H1 (cell line): ENCODE data around the gene ACTR8. TPM values are rescaled to one million over a fixed set of nuclear protein-coding genes. Genes with fewer than 3 reads are reported as not detected.
A peak's percentile ranks its signal among the peaks of the same experiment; 100 is the strongest.

Source experiments
- CTCF ChIA-PET: fragments of 300-600 bp; sonication (Branson Sonifier 250); formaldehyde crosslinking; loops from one replicate; lab custom pipeline; 2021; ENCODE audit not compliant: partially characterized antibody; lab: Charles Lee
- POLR2A ChIA-PET: fragments of 300-600 bp; sonication (Branson Sonifier 250); formaldehyde crosslinking; loops from one replicate; lab custom pipeline; 2021; ENCODE audit warnings: inconsistent platforms; ENCODE audit not compliant: partially characterized antibody; lab: Charles Lee
- DNase-seq, 2 experiments: peaks; one replicate each; pipeline versions ENCODE4 v3.0.0 to v3.0.0-alpha.2; 2010 to 2022; ENCODE audit warnings: low spot score in 2 of 2, low read depth in 1 of 2, mixed read lengths in 1 of 2
- FAIRE-seq: peaks from 2 replicates; lab custom pipeline; 2011; peaks lifted over from hg19 to GRCh38; lab: Jason Lieb, UNC
- H2AFZ ChIP-seq: 2 replicates; pipeline ENCODE4 v1.8.1; 2012; ENCODE audit warnings: low read length, inconsistent platforms
- H2AK5ac ChIP-seq: 2 replicates; pipeline ENCODE4 v1.6.1; 2013; ENCODE audit warnings: low read depth, low read length
- H2BK120ac ChIP-seq: replicated peaks from 2 replicates; pipeline ENCODE3; 2013; ENCODE audit warnings: low read depth, low read length, inconsistent platforms
- H2BK12ac ChIP-seq: 2 replicates; pipeline ENCODE4 v1.6.1; 2013; ENCODE audit warnings: low read depth, low read length
- H2BK15ac ChIP-seq: 2 replicates; pipeline ENCODE4 v1.6.1; 2013; ENCODE audit warnings: low read length
- H2BK20ac ChIP-seq: 2 replicates; pipeline ENCODE4 v1.6.1; 2013; ENCODE audit warnings: low read length
- H2BK5ac ChIP-seq: 2 replicates; pipeline ENCODE4 v1.6.1; 2013; ENCODE audit warnings: low read depth, low read length
- H3K14ac ChIP-seq: 2 replicates; pipeline ENCODE4 v1.6.1; 2013; ENCODE audit warnings: inconsistent platforms; ENCODE audit not compliant: insufficient read length
- H3K18ac ChIP-seq: 2 replicates; pipeline ENCODE4 v1.6.1; 2013; ENCODE audit warnings: low read length; ENCODE audit errors: extremely low read depth
- H3K23ac ChIP-seq: 2 replicates; pipeline ENCODE4 v1.6.1; 2013; ENCODE audit warnings: inconsistent platforms; ENCODE audit not compliant: insufficient read length
- H3K23me2 ChIP-seq: 2 replicates; pipeline ENCODE4 v1.6.1; 2013; ENCODE audit warnings: low read depth, low read length
- H3K27ac ChIP-seq: 2 replicates; pipeline ENCODE4 v1.6.1; 2011; ENCODE audit warnings: low read depth, low read length, inconsistent platforms
- H3K27me3 ChIP-seq, 4 experiments: replicated peaks in 1 of 4; 1 replicate in 1 of 4; 2 replicates in 3 of 4; pipeline versions ENCODE4 v1.6.1 to v1.8.1; 2011 to 2013; ENCODE audit warnings: low read length in 3 of 4, mild to moderate bottlenecking in 3 of 4, inconsistent platforms in 2 of 4, mixed read lengths in 2 of 4, moderate library complexity in 1 of 4; ENCODE audit not compliant: control insufficient read depth in 3 of 4, insufficient read depth in 3 of 4; ENCODE audit errors: extremely low read depth in 1 of 4
- H3K36me3 ChIP-seq, 4 experiments: 2 replicates each; pipeline versions ENCODE4 v1.6.1 to v1.8.1; 2011 to 2013; ENCODE audit warnings: mild to moderate bottlenecking in 4 of 4, low read length in 3 of 4, moderate library complexity in 2 of 4, control low read depth in 1 of 4, inconsistent platforms in 1 of 4; ENCODE audit not compliant: insufficient read depth in 4 of 4, control insufficient read depth in 2 of 4
- H3K4ac ChIP-seq: replicated peaks from 2 replicates; pipeline ENCODE3; 2013; ENCODE audit warnings: low read length, low read depth, mixed read lengths, inconsistent platforms; ENCODE audit not compliant: insufficient read length
- H3K4me1 ChIP-seq, 4 experiments: replicated peaks in 1 of 4; 1 replicate in 1 of 4; 2 replicates in 3 of 4; pipeline versions ENCODE4 v1.6.1 to v1.8.1; 2011 to 2013; ENCODE audit warnings: low read length in 3 of 4, inconsistent platforms in 2 of 4, mixed read lengths in 1 of 4; ENCODE audit not compliant: insufficient read depth in 4 of 4, control insufficient read depth in 3 of 4
- H3K4me2 ChIP-seq, 2 experiments: 2 replicates each; pipeline versions ENCODE4 v1.6.1 to v1.8.1; 2011 to 2013; ENCODE audit warnings: low read depth in 2 of 2, low read length in 2 of 2, control low read depth in 1 of 2, inconsistent platforms in 1 of 2, mild to moderate bottlenecking in 1 of 2; ENCODE audit not compliant: insufficient read depth in 1 of 2
- H3K4me3 ChIP-seq, 4 experiments: fragments of 200-600, 300-600 bp in 1 of 4; sonication (generic), shearing (Covaris generic), sonication (Bioruptor Twin) in 1 of 4; 2 replicates each; pipeline versions ENCODE4 v1.5.1 to v1.8.1; 2011 to 2016; ENCODE audit warnings: low read length in 4 of 4, low read depth in 3 of 4, control low read depth in 2 of 4, inconsistent platforms in 2 of 4, mild to moderate bottlenecking in 2 of 4, mixed read lengths in 1 of 4, moderate library complexity in 1 of 4; ENCODE audit not compliant: insufficient read depth in 2 of 4; ENCODE audit errors: extremely low read depth in 1 of 4
- H3K56ac ChIP-seq: replicated peaks from 2 replicates; pipeline ENCODE3; 2013; ENCODE audit warnings: low read depth, mild to moderate bottlenecking, mixed read lengths, low read length, inconsistent platforms; ENCODE audit not compliant: insufficient read length
- H3K79me1 ChIP-seq: 2 replicates; pipeline ENCODE4 v1.6.1; 2013; ENCODE audit warnings: low read depth, low read length, control low read depth
- H3K79me2 ChIP-seq, 2 experiments: 2 replicates each; pipeline versions ENCODE4 v1.6.1 to v1.8.1; 2012 to 2013; ENCODE audit warnings: low read length in 2 of 2, mild to moderate bottlenecking in 2 of 2, inconsistent platforms in 1 of 2; ENCODE audit not compliant: insufficient read depth in 2 of 2, control insufficient read depth in 1 of 2
- H3K9ac ChIP-seq, 4 experiments: replicated peaks in 1 of 4; 1 replicate in 1 of 4; 2 replicates in 3 of 4; pipeline versions ENCODE4 v1.6.1 to v1.8.1; 2011 to 2013; ENCODE audit warnings: low read depth in 3 of 4, low read length in 3 of 4, control low read depth in 2 of 4, mild to moderate bottlenecking in 2 of 4, moderate library complexity in 2 of 4, inconsistent platforms in 1 of 4; ENCODE audit errors: extremely low read depth in 1 of 4
- H3K9me3 ChIP-seq, 2 experiments: 2 replicates each; pipeline versions ENCODE4 v1.6.1 to v1.8.1; 2012 to 2013; ENCODE audit warnings: mild to moderate bottlenecking in 2 of 2, moderate library complexity in 2 of 2, control low read depth in 1 of 2, inconsistent platforms in 1 of 2, low read depth in 1 of 2, low read length in 1 of 2, mixed read lengths in 1 of 2; ENCODE audit not compliant: insufficient read depth in 2 of 2
- H4K20me1 ChIP-seq, 2 experiments: replicated peaks in 1 of 2; 2 replicates each; pipeline versions ENCODE3 to v1.8.1; 2011 to 2013; ENCODE audit warnings: inconsistent platforms in 2 of 2, low read length in 2 of 2, mild to moderate bottlenecking in 1 of 2; ENCODE audit not compliant: insufficient read depth in 2 of 2, control insufficient read depth in 1 of 2
- H4K5ac ChIP-seq: 2 replicates; pipeline ENCODE4 v1.6.1; 2013; ENCODE audit warnings: low read length, low read depth, mixed read lengths, inconsistent platforms; ENCODE audit not compliant: insufficient read length
- H4K8ac ChIP-seq: 2 replicates; pipeline ENCODE4 v1.8.0; 2013; ENCODE audit warnings: mild to moderate bottlenecking, moderate library complexity, low read length, inconsistent platforms; ENCODE audit not compliant: insufficient read depth; ENCODE audit errors: extremely low read depth
- H4K91ac ChIP-seq: replicated peaks from 2 replicates; pipeline ENCODE3; 2013; ENCODE audit warnings: low read length, mixed read lengths, inconsistent platforms; ENCODE audit not compliant: insufficient read length
- CHD2 ChIP-seq: IDR thresholded peaks from 2 replicates; pipeline ENCODE4 v1.6.1; 2012; ENCODE audit warnings: low read length, improper control_type of control experiment
- EGR1 ChIP-seq: IDR thresholded peaks from 2 replicates; pipeline ENCODE4 v1.6.1; 2011; ENCODE audit warnings: low read depth, low read length, borderline replicate concordance
- HDAC2 ChIP-seq, 2 experiments: fragments of 300-600 bp in 1 of 2; sonication (generic) in 1 of 2; IDR thresholded peaks; 2 replicates each; pipeline ENCODE4 v1.6.1; 2011 to 2012; ENCODE audit warnings: low read depth in 2 of 2, low read length in 2 of 2, mild to moderate bottlenecking in 2 of 2, moderate library complexity in 2 of 2, borderline replicate concordance in 1 of 2, inconsistent platforms in 1 of 2
- KDM1A ChIP-seq: fragments of 200-600, 300-600 bp; sonication (generic); IDR thresholded peaks from 2 replicates; pipeline ENCODE4 v1.7.1; 2016; ENCODE audit warnings: mild to moderate bottlenecking, low read length, borderline replicate concordance
- KDM4A ChIP-seq: IDR thresholded peaks from one replicate; pipeline ENCODE4 v1.7.1; 2012; ENCODE audit warnings: low read depth, mild to moderate bottlenecking, moderate library complexity, low read length, inconsistent platforms; ENCODE audit not compliant: severe bottlenecking
- RXRA ChIP-seq: IDR thresholded peaks from 2 replicates; pipeline ENCODE4 v1.6.1; 2011; ENCODE audit warnings: low read depth, mild to moderate bottlenecking, low read length, moderate library complexity; ENCODE audit not compliant: insufficient read depth
- SAP30 ChIP-seq: fragments of 300-600 bp; sonication (generic); IDR thresholded peaks from 2 replicates; pipeline ENCODE4 v1.7.1; 2012; ENCODE audit warnings: low read length, moderate library complexity, mild to moderate bottlenecking, inconsistent platforms; ENCODE audit not compliant: insufficient read depth, insufficient replicate concordance
- SIN3A ChIP-seq, 2 experiments: IDR thresholded peaks in 1 of 2; conservative IDR thresholded peaks in 1 of 2; 2 replicates each; pipeline ENCODE4 v1.6.1; 2011 to 2012; ENCODE audit warnings: low read length in 2 of 2, improper control_type of control experiment in 1 of 2, low read depth in 1 of 2, mild to moderate bottlenecking in 1 of 2
- SP1 ChIP-seq: IDR thresholded peaks from 2 replicates; pipeline ENCODE4 v1.6.1; 2011; ENCODE audit warnings: low read depth, low read length
- TAF7 ChIP-seq: optimal IDR thresholded peaks from 2 replicates; pipeline ENCODE3; 2011; ENCODE audit warnings: low read depth, mild to moderate bottlenecking, inconsistent platforms, low read length, moderate library complexity, borderline replicate concordance
- WGBS, 2 experiments: shearing (Covaris generic) in 1 of 2; methylation state at CpG; one replicate each; pipeline versions ENCODE4 v1.1.6 to v1.1.7; 2013 to 2015; ENCODE audit warnings: low lambda C conversion rate in 2 of 2, mixed read lengths in 2 of 2, inconsistent platforms in 1 of 2, low coverage in 1 of 2, missing lambda C conversion rate in 1 of 2; ENCODE audit not compliant: insufficient replicate concordance in 2 of 2, insufficient coverage in 1 of 2, insufficient read length in 1 of 2; ENCODE audit errors: extremely low coverage in 1 of 2, missing lambda C conversion rate in 1 of 2; 5-methylcytosine and 5-hydroxymethylcytosine counted together
- polyA plus RNA-seq, 7 experiments: library from polyadenylated mRNA; depleted of rRNA in 3 of 7; stranded (reverse) in 5 of 7; unstranded in 2 of 7; fragments of >200 nt in 5 of 7; fragments of 200-250 nt in 2 of 7; gene quantifications; 1 replicate in 5 of 7; 2 replicates in 1 of 7; 4 replicates in 1 of 7; pipeline versions ENCODE4 v1.2.1 to v1.2.3, GENCODE V29; 2011 to 2013; ENCODE audit warnings: missing spikeins in 2 of 7, mixed read lengths in 2 of 7
- total RNA-seq: library from RNA; stranded (reverse); fragmentation: NEBNext Ultra II Directional; extraction: Animal tissue kit (Norgen Biotek cat#: 25700); gene quantifications from 2 replicates; pipeline ENCODE4 v1.2.1, GENCODE V29; 2021

The ACTR8 gene
- total and polyA plus RNA-seq, 2 of the 8 experiments (the other 6 are each of a cell fraction or from before 2014, with no cell fraction given), result 8.3 to 26.9 TPM

- FAIRE-seq (no peak), DNase-seq (peak; percentile 46 to 79)
- peak overlapping the region; percentile 45; the same call in 1 of the 2 replicates for H4K8ac ChIP-seq
- H3K18ac ChIP-seq, result no peak overlapping the region
- peaks cover 3 to 16% (median 9%) of the 10 kb centered on the region in 4 experiments for H3K27me3 ChIP-seq
- ChIA-PET POLR2A (interaction anchor here (0.6 to 1.9 kb wide), 9 partner anchors 9 to 37 kb away, joined by 3 to 7 read pairs (median 4); partner anchors contain the start of gene ACTR8), CTCF (interaction anchor here (0.6 to 3.5 kb wide), 14 partner anchors 11 to 491 kb away, joined by 3 to 23 read pairs (median 4); no protein-coding TSS in a partner anchor)
- peaks cover 0 to 2% (median 0%) of the 10 kb centered on the region in 4 experiments; a peak in 2 of 8 replicates for H3K36me3 ChIP-seq
- peak overlapping the region; percentile 47 to 79 (median 72) for H3K4me3 ChIP-seq
- H2AK5ac ChIP-seq, result no peak overlapping the region
- peak overlapping the region; percentile 2 for H3K4ac ChIP-seq
- peaks cover 0 to 3% of the 10 kb centered on the region in 2 experiments; a peak in 1 of 4 replicates for H3K79me2 ChIP-seq
- H3K9ac ChIP-seq, result peak overlapping the region; percentile 31 to 85 (median 72); a peak in 6 of 7 replicates
- peak overlapping the region; percentile 44 for H4K91ac ChIP-seq
- no peak overlapping the region for H2AFZ ChIP-seq
- peak overlapping the region; percentile 69 to 90 for H3K4me2 ChIP-seq
- peaks cover 10% of the 10 kb centered on the region for H3K23me2 ChIP-seq
- H2BK5ac ChIP-seq, result 0 out of 2 replicates have a peak overlapping the region, but pooled peaks have one; percentile 49
- no peak overlapping the region for H3K14ac ChIP-seq
- H2BK20ac ChIP-seq, result no peak overlapping the region
- peaks cover 12% of the 10 kb centered on the region for H3K79me1 ChIP-seq
- no peaks in the 10 kb centered on the region for H3K9me3 ChIP-seq
- peaks cover 19 to 30% (median 22%) of the 10 kb centered on the region in 4 experiments for H3K4me1 ChIP-seq
- peaks cover 0 to 3% of the 10 kb centered on the region in 2 experiments for H4K20me1 ChIP-seq
- H2BK12ac ChIP-seq, result no peak overlapping the region
- H4K5ac ChIP-seq, result no peak overlapping the region
- no peak overlapping the region for H2BK120ac ChIP-seq
- H3K27ac ChIP-seq, result 0 out of 2 replicates have a peak overlapping the region, but pooled peaks have one; percentile 0
- H3K56ac ChIP-seq, result no peak overlapping the region
- H3K23ac ChIP-seq, result no peak overlapping the region
- 19% methylated on average over 24 of the region's 25 CpGs; no CpG with 5 or more reads in 1 of the 2 experiments for WGBS, 2 experiments
- peak overlapping the region; percentile 95; the same call in 1 of the 2 replicates for H2BK15ac ChIP-seq
- TF ChIP-seq SIN3A (conservative IDR thresholded peaks at IDR 0.05 in 1 of 2, IDR thresholded peaks at IDR 0.05 in 1 of 2; ENCODE audit: low read depth in 1 of 2, low read length in 2 of 2), result no peak; a peak in 1 of 4 replicates
- no peak for TF ChIP-seq TAF7
- TF ChIP-seq HDAC2 (IDR thresholded peaks at IDR 0.05; ENCODE audit: borderline replicate concordance in 1 of 2, low read depth in 2 of 2, low read length in 2 of 2), result no peak
- no peak for TF ChIP-seq RXRA
- no peak for TF ChIP-seq SAP30
- TF ChIP-seq EGR1, result peak; percentile 74; the same call in 1 of the 2 replicates
- TF ChIP-seq KDM1A, result peak; percentile 91
- no peak for TF ChIP-seq KDM4A
- TF ChIP-seq CHD2, result no peak
- no peak for TF ChIP-seq SP1
These were observed 36.7 kb downstream of the ACTR8 start for GRCh38 chr3:53845103-53845880.
